ENCODE measurements around the gene GALNTL6. TPM values are rescaled to one million over a fixed set of nuclear protein-coding genes. Genes with fewer than 3 reads are reported as not detected.

The GALNTL6 gene
- polyA plus RNA-seq, 4 donors = 0.30 to 0.45 (median 0.31) TPM; not detected in 1

DNA sequence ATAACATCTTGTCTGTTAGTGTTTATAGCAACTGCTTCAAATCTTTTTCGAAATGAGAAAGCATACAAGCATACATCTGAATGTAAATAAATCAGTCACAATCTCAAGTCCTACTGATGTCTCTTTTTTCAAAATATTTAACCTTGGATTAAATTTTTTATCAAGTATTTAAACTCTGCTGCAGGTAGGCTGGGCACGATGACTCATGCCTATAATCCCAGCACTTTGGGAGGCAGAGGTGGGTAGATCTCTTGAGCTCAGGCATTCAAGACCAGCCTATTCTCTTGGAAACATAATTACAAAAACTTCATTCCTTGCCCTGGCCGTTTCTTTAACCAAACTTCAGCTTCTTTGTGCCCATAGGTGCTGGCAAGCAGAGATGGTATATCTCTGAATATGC, 815.1 kb downstream of the GALNTL6 start:
- peaks cover 0 to 3% (median 0%) of the 10 kb centered on the region in 3 donors for H3K4me1 ChIP-seq (ENCODE audit: control insufficient read depth in 3 of 3, insufficient read depth in 2 of 3, low read depth in 1 of 3, low read length in 2 of 3)
- H3K4me3 ChIP-seq (ENCODE audit: low read depth in 1 of 3, low read length in 3 of 3) = no peak overlapping the region
- FAIRE-seq = no peak
- DNase-seq = no peak
- 28 to 53% (median 30%) methylated on average over 3 of the region's 3 CpGs for WGBS, 3 donors
- H3K27me3 ChIP-seq (ENCODE audit: control insufficient read depth in 3 of 3, insufficient read depth in 3 of 3, low read length in 3 of 3) = no peaks in the 10 kb centered on the region
- H3K36me3 ChIP-seq (ENCODE audit: control insufficient read depth in 3 of 3, insufficient read depth in 2 of 3, low read depth in 1 of 3, low read length in 3 of 3) = no peaks in the 10 kb centered on the region
- no peak overlapping the region for H3K27ac ChIP-seq (ENCODE audit: low read depth in 1 of 3, low read length in 2 of 3)
- no peaks in the 10 kb centered on the region for H3K9me3 ChIP-seq (ENCODE audit: control insufficient read depth in 2 of 2, insufficient read depth in 1 of 2, low read depth in 1 of 2, low read length in 1 of 2)

DNA sequence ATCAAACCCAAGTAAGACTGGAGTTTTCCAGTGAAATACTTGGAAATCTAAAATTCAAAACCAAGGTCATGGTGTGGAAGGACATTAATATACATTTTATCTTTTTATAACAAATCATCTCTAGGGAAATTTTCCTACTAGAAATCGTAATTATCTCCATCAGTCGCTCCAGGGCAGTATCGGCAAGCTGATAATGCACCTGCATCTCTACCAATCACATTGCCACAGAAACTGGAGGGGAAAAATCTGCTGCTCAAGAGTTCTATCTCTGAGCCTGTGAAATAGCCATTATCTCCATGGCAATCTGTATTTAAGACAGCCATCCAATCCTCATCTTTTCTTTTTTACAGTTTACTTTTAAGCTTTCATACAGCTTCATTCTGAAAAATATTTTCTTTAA, 817.1 kb downstream of the GALNTL6 start:
- no peak for DNase-seq
- WGBS, 3 donors = 75 to 80% (median 80%) methylated on average over 3 of the region's 3 CpGs
- H3K9me3 ChIP-seq (ENCODE audit: control insufficient read depth in 2 of 2, insufficient read depth in 1 of 2, low read depth in 1 of 2, low read length in 1 of 2) = no peaks in the 10 kb centered on the region
- no peaks in the 10 kb centered on the region for H3K36me3 ChIP-seq (ENCODE audit: control insufficient read depth in 3 of 3, insufficient read depth in 2 of 3, low read depth in 1 of 3, low read length in 3 of 3)
- no peak overlapping the region for H3K4me3 ChIP-seq (ENCODE audit: low read depth in 1 of 3, low read length in 3 of 3)
- no peak overlapping the region for H3K27ac ChIP-seq (ENCODE audit: low read depth in 1 of 3, low read length in 2 of 3)
- no peak for FAIRE-seq
- H3K4me1 ChIP-seq (ENCODE audit: control insufficient read depth in 3 of 3, insufficient read depth in 2 of 3, low read depth in 1 of 3, low read length in 2 of 3) = peaks cover 0 to 3% (median 0%) of the 10 kb centered on the region in 3 donors
- no peaks in the 10 kb centered on the region for H3K27me3 ChIP-seq (ENCODE audit: control insufficient read depth in 3 of 3, insufficient read depth in 3 of 3, low read length in 3 of 3)

DNA sequence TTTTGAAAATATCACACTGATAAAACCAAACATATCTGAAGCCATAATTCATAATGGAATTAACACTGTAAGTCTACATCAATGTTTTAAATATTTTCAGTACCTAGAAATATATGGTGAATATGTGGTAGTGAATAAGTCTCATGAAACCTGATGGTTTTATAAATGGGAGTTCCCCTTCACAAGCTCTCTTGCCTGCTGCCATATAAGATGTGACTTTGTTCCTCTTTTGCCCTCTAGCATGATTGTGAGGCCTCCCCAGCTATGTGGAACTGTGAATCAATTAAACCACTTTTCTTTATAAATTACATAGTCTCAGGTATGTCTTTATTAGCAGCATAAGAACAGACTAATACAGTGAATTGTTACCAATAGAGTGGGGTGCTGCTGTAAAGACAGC, 818.6 kb downstream of the GALNTL6 start:
- FAIRE-seq = no peak
- H3K36me3 ChIP-seq (ENCODE audit: control insufficient read depth in 3 of 3, insufficient read depth in 2 of 3, low read depth in 1 of 3, low read length in 3 of 3) = no peaks in the 10 kb centered on the region
- H3K9me3 ChIP-seq (ENCODE audit: control insufficient read depth in 2 of 2, insufficient read depth in 1 of 2, low read depth in 1 of 2, low read length in 1 of 2) = no peaks in the 10 kb centered on the region
- DNase-seq = no peak
- H3K4me3 ChIP-seq (ENCODE audit: low read depth in 1 of 3, low read length in 3 of 3) = no peak overlapping the region
- peaks cover 0 to 3% (median 0%) of the 10 kb centered on the region in 3 donors for H3K4me1 ChIP-seq (ENCODE audit: control insufficient read depth in 3 of 3, insufficient read depth in 2 of 3, low read depth in 1 of 3, low read length in 2 of 3)
- no peak overlapping the region for H3K27ac ChIP-seq (ENCODE audit: low read depth in 1 of 3, low read length in 2 of 3)
- no peaks in the 10 kb centered on the region for H3K27me3 ChIP-seq (ENCODE audit: control insufficient read depth in 3 of 3, insufficient read depth in 3 of 3, low read length in 3 of 3)

DNA sequence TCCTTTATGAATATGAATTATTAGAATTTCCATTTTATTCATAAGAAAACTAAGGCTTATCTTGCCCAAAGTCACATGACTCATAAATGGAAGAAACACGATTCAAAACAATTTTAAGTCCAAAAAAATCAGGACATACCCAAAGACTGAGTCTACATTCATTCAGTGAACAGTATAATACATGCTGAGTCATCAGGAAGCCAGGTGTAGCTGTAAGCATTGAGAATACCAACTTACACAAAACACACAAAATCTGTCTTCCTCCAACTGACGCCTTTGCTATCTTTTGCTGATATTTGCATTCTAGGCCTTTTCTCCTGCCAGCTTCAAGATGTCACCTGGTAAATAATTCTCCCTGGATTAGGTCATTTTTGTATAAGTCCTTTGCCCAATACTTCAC, 835.3 kb downstream of the GALNTL6 start:
- H3K27ac ChIP-seq (ENCODE audit: low read depth in 1 of 3, low read length in 2 of 3) = no peak overlapping the region
- DNase-seq (no peak), FAIRE-seq (no peak)
- no peaks in the 10 kb centered on the region for H3K27me3 ChIP-seq (ENCODE audit: control insufficient read depth in 3 of 3, insufficient read depth in 3 of 3, low read length in 3 of 3)
- 76 to 84% (median 84%) methylated on average over 2 of the region's 2 CpGs for whole genome bisulfite sequencing, 3 donors
- H3K36me3 ChIP-seq (ENCODE audit: control insufficient read depth in 3 of 3, insufficient read depth in 2 of 3, low read depth in 1 of 3, low read length in 3 of 3) = no peaks in the 10 kb centered on the region
- peaks cover 0 to 6% (median 0%) of the 10 kb centered on the region in 3 donors for H3K4me1 ChIP-seq (ENCODE audit: control insufficient read depth in 3 of 3, insufficient read depth in 2 of 3, low read depth in 1 of 3, low read length in 2 of 3)
- no peaks in the 10 kb centered on the region for H3K9me3 ChIP-seq (ENCODE audit: control insufficient read depth in 2 of 2, insufficient read depth in 1 of 2, low read depth in 1 of 2, low read length in 1 of 2)
- H3K4me3 ChIP-seq (ENCODE audit: low read depth in 1 of 3, low read length in 3 of 3) = no peak overlapping the region

DNA sequence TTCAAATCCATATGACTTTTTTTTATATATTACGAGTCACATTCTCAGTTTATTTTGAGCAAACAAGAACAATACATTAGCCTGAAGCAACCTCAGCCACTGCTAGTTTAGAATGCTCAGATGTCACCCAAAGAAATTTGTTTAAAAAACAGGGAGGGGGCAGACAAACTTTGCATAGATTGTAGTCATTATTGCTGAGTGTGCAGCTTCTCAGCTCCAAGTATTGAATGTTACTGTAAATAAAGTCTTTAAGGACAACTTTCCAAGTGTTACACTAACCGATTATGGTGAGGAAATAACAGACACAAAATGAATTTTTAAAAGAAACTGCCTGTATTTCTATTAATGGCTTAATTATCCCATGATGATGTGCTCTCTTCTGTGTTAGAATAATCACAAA, 835.9 kb downstream of the GALNTL6 start:
- Histone ChIP-seq H3K4me1 (ENCODE audit: control insufficient read depth in 3 of 3, insufficient read depth in 2 of 3, low read depth in 1 of 3, low read length in 2 of 3) (peaks cover 0 to 6% (median 0%) of the 10 kb centered on the region in 3 donors), H3K4me3 (ENCODE audit: low read depth in 1 of 3, low read length in 3 of 3) (no peak overlapping the region), H3K9me3 (ENCODE audit: control insufficient read depth in 2 of 2, insufficient read depth in 1 of 2, low read depth in 1 of 2, low read length in 1 of 2) (no peaks in the 10 kb centered on the region), H3K27ac (ENCODE audit: low read depth in 1 of 3, low read length in 2 of 3) (no peak overlapping the region), H3K36me3 (ENCODE audit: control insufficient read depth in 3 of 3, insufficient read depth in 2 of 3, low read depth in 1 of 3, low read length in 3 of 3) (no peaks in the 10 kb centered on the region), H3K27me3 (ENCODE audit: control insufficient read depth in 3 of 3, insufficient read depth in 3 of 3, low read length in 3 of 3) (no peaks in the 10 kb centered on the region)
- 60 to 83% (median 78%) methylated on average over 2 of the region's 2 CpGs for WGBS, 3 donors
- FAIRE-seq (no peak), DNase-seq (no peak)

DNA sequence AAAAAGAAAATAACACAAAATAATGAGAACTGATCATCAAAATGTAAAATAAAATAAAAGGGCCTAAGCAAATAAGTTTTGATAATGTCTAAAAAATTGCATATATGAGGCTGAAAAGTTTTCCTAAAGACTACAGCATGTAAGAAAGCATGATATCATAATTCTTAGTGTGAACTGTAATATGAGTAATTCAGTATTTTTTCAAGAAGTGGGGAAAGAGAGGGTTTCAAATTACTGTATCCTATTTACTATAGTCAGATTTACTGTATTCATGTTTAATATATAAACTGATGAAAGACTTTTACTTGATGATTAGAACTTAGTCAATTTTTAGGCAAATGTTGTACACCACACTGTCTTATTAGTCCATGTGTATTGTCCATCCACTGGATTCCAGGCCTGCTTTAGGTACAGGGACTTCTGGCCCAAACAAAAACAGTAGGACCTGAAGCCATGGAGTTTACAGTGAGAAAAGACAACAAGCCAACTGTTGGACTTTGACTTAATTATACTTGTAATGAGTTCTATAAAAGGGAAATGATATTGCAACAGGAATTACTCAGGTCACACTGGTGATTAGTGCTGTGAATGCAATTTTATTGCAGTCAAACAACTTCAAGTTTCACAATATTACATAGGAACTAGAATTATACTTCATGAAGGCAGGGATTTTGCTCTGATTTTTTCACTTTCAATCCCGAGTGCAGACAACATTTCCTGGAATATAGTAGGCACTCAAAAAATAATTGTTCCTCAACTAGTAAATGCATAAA, 837.7 kb downstream of the GALNTL6 start:
- Histone ChIP-seq H3K27ac (ENCODE audit: low read depth in 1 of 3, low read length in 2 of 3) (peak overlapping the region in 1 of 3 donors; percentile 68), H3K36me3 (ENCODE audit: control insufficient read depth in 3 of 3, insufficient read depth in 2 of 3, low read depth in 1 of 3, low read length in 3 of 3) (no peaks in the 10 kb centered on the region), H3K9me3 (ENCODE audit: control insufficient read depth in 2 of 2, insufficient read depth in 1 of 2, low read depth in 1 of 2, low read length in 1 of 2) (no peaks in the 10 kb centered on the region), H3K4me1 (ENCODE audit: control insufficient read depth in 3 of 3, insufficient read depth in 2 of 3, low read depth in 1 of 3, low read length in 2 of 3) (peaks cover 0 to 7% (median 0%) of the 10 kb centered on the region in 3 donors), H3K27me3 (ENCODE audit: control insufficient read depth in 3 of 3, insufficient read depth in 3 of 3, low read length in 3 of 3) (no peaks in the 10 kb centered on the region), H3K4me3 (ENCODE audit: low read depth in 1 of 3, low read length in 3 of 3) (no peak overlapping the region)
- DNase-seq = peak; percentile 70 to 87
- peak; percentile 10 for FAIRE-seq
- WGBS, 3 donors = 6 to 51% (median 29%) methylated on average over 1 of the region's 1 CpG

DNA sequence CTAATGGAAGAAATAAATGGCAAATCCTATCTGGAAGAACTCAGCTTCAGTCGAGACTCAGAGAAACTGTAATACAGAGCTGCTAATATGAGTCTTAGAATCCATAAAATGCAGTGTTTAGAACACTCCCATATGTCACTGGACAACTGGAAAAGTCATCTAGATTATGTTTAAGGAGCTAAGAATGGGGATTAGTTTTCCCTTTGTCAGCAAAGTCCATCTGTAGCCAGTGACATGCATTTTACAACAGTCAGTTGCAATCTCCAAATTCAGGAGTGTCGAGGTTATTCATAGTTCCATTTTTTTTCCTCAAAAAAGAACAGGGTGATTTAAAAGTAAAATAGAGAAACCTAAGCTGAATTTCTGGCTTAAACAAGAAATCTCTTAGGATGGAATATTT, 838.8 kb downstream of the GALNTL6 start:
- Histone ChIP-seq H3K27ac (ENCODE audit: low read depth in 1 of 3, low read length in 2 of 3) (no peak overlapping the region), H3K4me3 (ENCODE audit: low read depth in 1 of 3, low read length in 3 of 3) (no peak overlapping the region), H3K9me3 (ENCODE audit: control insufficient read depth in 2 of 2, insufficient read depth in 1 of 2, low read depth in 1 of 2, low read length in 1 of 2) (no peaks in the 10 kb centered on the region), H3K36me3 (ENCODE audit: control insufficient read depth in 3 of 3, insufficient read depth in 2 of 3, low read depth in 1 of 3, low read length in 3 of 3) (no peaks in the 10 kb centered on the region), H3K27me3 (ENCODE audit: control insufficient read depth in 3 of 3, insufficient read depth in 3 of 3, low read length in 3 of 3) (no peaks in the 10 kb centered on the region), H3K4me1 (ENCODE audit: control insufficient read depth in 3 of 3, insufficient read depth in 2 of 3, low read depth in 1 of 3, low read length in 2 of 3) (peaks cover 0 to 11% (median 0%) of the 10 kb centered on the region in 3 donors)
- WGBS, 3 donors = 74 to 87% (median 77%) methylated on average over 2 of the region's 2 CpGs
- DNase-seq (no peak), FAIRE-seq (no peak)

DNA sequence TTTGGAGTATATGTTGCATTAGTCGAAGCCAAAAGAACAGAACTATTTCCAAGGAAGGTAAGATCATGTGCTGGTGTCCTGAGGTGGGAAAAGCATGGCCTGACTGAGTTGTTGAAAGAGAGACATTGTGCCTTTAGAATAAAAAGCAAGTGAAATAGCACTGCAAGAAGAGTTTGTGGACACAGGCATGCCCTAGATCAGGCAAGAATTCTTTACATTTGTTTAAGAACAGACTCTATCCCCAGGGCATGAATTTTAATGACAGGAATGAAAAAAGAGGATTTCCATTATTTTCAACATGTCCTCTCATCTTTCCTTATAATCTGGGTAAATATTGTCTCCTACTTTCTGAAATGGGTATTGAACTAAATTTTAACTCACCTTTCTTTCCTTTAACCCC, 839.2 kb downstream of the GALNTL6 start:
- Histone ChIP-seq H3K4me1 (ENCODE audit: control insufficient read depth in 3 of 3, insufficient read depth in 2 of 3, low read depth in 1 of 3, low read length in 2 of 3) (peaks cover 0 to 11% (median 0%) of the 10 kb centered on the region in 3 donors), H3K9me3 (ENCODE audit: control insufficient read depth in 2 of 2, insufficient read depth in 1 of 2, low read depth in 1 of 2, low read length in 1 of 2) (no peaks in the 10 kb centered on the region), H3K27me3 (ENCODE audit: control insufficient read depth in 3 of 3, insufficient read depth in 3 of 3, low read length in 3 of 3) (no peaks in the 10 kb centered on the region), H3K4me3 (ENCODE audit: low read depth in 1 of 3, low read length in 3 of 3) (no peak overlapping the region), H3K36me3 (ENCODE audit: control insufficient read depth in 3 of 3, insufficient read depth in 2 of 3, low read depth in 1 of 3, low read length in 3 of 3) (no peaks in the 10 kb centered on the region), H3K27ac (ENCODE audit: low read depth in 1 of 3, low read length in 2 of 3) (no peak overlapping the region)
- FAIRE-seq = no peak
- WGBS, 3 donors = 84 to 94% (median 85%) methylated on average over 1 of the region's 1 CpG
- no peak for DNase-seq

DNA sequence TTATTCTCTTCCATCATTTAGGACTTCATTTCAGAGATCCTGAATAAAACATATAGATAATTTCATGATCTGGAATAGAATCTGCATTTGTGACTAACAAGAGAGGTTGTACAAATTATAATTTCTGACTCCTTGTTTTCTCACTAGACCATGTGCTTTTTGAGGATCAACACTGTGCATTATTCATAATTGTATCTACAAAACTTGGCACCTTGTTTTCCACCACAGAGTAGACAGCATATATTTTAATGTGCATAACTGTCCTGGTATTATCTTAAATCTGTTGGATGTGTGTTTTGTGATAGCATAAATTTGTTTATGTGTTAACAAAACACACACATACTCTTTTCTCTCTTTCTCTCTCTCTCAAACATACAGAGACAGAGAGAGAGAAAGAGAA, 840.5 kb downstream of the GALNTL6 start:
- Histone ChIP-seq H3K36me3 (ENCODE audit: control insufficient read depth in 3 of 3, insufficient read depth in 2 of 3, low read depth in 1 of 3, low read length in 3 of 3) (no peaks in the 10 kb centered on the region), H3K4me1 (ENCODE audit: control insufficient read depth in 3 of 3, insufficient read depth in 2 of 3, low read depth in 1 of 3, low read length in 2 of 3) (peaks cover 0 to 11% (median 0%) of the 10 kb centered on the region in 3 donors), H3K27me3 (ENCODE audit: control insufficient read depth in 3 of 3, insufficient read depth in 3 of 3, low read length in 3 of 3) (no peaks in the 10 kb centered on the region), H3K9me3 (ENCODE audit: control insufficient read depth in 2 of 2, insufficient read depth in 1 of 2, low read depth in 1 of 2, low read length in 1 of 2) (no peaks in the 10 kb centered on the region), H3K4me3 (ENCODE audit: low read depth in 1 of 3, low read length in 3 of 3) (no peak overlapping the region), H3K27ac (ENCODE audit: low read depth in 1 of 3, low read length in 2 of 3) (no peak overlapping the region)
- no peak for FAIRE-seq
- DNase-seq = no peak

All from small intestine (tissue), 7 donors.